Liver (tissue), 9 donors: Measurements from ENCODE around the gene INSC. TPM values are rescaled to one million over a fixed set of nuclear protein-coding genes. Genes with fewer than 3 reads are reported as not detected.

Source experiments
- DNase-seq: peaks from one replicate; pipeline ENCODE4 v3.0.0-alpha.2; 2017; ENCODE audit warnings: low spot score
- H3K27ac ChIP-seq, 2 donors: one replicate each; pipeline ENCODE4 v1.7.0; 2013; ENCODE audit warnings: inconsistent platforms in 2 of 2, low read length in 2 of 2, control low read depth in 1 of 2, low read depth in 1 of 2, mild to moderate bottlenecking in 1 of 2
- H3K27me3 ChIP-seq, 4 donors: one replicate each; pipeline versions ENCODE4 v1.6.1 to v1.7.0; 2013; ENCODE audit warnings: low read length in 3 of 4, inconsistent platforms in 1 of 4, mild to moderate bottlenecking in 1 of 4, moderate library complexity in 1 of 4; ENCODE audit not compliant: control insufficient read depth in 4 of 4, insufficient read depth in 4 of 4
- H3K36me3 ChIP-seq, 4 donors: one replicate each; pipeline versions ENCODE4 v1.6.1 to v1.7.0; 2013; ENCODE audit warnings: low read length in 3 of 4, mild to moderate bottlenecking in 3 of 4, low read depth in 1 of 4, moderate library complexity in 1 of 4; ENCODE audit not compliant: control insufficient read depth in 4 of 4, insufficient read depth in 3 of 4
- H3K4me1 ChIP-seq, 4 donors: one replicate each; pipeline versions ENCODE4 v1.6.1 to v1.7.0; 2013; ENCODE audit warnings: low read length in 3 of 4, mild to moderate bottlenecking in 3 of 4, moderate library complexity in 1 of 4; ENCODE audit not compliant: control insufficient read depth in 4 of 4, insufficient read depth in 4 of 4
- H3K4me3 ChIP-seq, 3 donors: one replicate each; pipeline versions ENCODE4 v1.6.1 to v1.7.0; 2013; ENCODE audit warnings: low read length in 3 of 3, control low read depth in 1 of 3, low read depth in 1 of 3, mild to moderate bottlenecking in 1 of 3
- H3K9ac ChIP-seq, 2 donors: one replicate each; pipeline ENCODE4 v1.7.0; 2013; ENCODE audit warnings: low read length in 2 of 2, mild to moderate bottlenecking in 2 of 2, moderate library complexity in 2 of 2, control low read depth in 1 of 2, low read depth in 1 of 2
- H3K9me3 ChIP-seq, 4 donors: one replicate each; pipeline versions ENCODE4 v1.6.1 to v1.7.0; 2013; ENCODE audit warnings: low read length in 3 of 4; ENCODE audit not compliant: control insufficient read depth in 4 of 4
- EGR1 ChIP-seq, 2 donors: IDR thresholded peaks; 2 replicates each; pipeline ENCODE4 v1.6.1; 2016 to 2018; ENCODE audit warnings: antibody characterized with exemption in 2 of 2, low read depth in 2 of 2
- FOXA2 ChIP-seq: IDR thresholded peaks from 2 replicates; pipeline ENCODE4 v1.6.1; 2016; ENCODE audit warnings: antibody characterized with exemption
- GABPA ChIP-seq, 2 donors: IDR thresholded peaks in 1 of 2; conservative IDR thresholded peaks in 1 of 2; 2 replicates each; pipeline ENCODE4 v1.6.1; 2016; ENCODE audit warnings: antibody characterized with exemption in 2 of 2, mild to moderate bottlenecking in 1 of 2, moderate library complexity in 1 of 2
- HNF4A ChIP-seq, 2 donors: conservative IDR thresholded peaks; 2 replicates each; pipeline ENCODE4 v1.6.1; 2016; ENCODE audit warnings: antibody characterized with exemption in 2 of 2, mild to moderate bottlenecking in 2 of 2
- JUND ChIP-seq, 2 donors: IDR thresholded peaks; 2 replicates each; pipeline ENCODE4 v1.6.1; 2016; ENCODE audit warnings: antibody characterized with exemption in 2 of 2
- NR2F2 ChIP-seq: IDR thresholded peaks from 2 replicates; pipeline ENCODE4 v1.6.1; 2016; ENCODE audit warnings: antibody characterized with exemption
- RAD21 ChIP-seq, 2 donors: IDR thresholded peaks; 2 replicates each; pipeline ENCODE4 v1.6.1; 2016; ENCODE audit warnings: antibody characterized with exemption in 2 of 2, mild to moderate bottlenecking in 2 of 2
- RXRA ChIP-seq, 2 donors: IDR thresholded peaks; 2 replicates each; pipeline ENCODE4 v1.6.1; 2017 to 2018; ENCODE audit warnings: antibody characterized with exemption in 2 of 2, mild to moderate bottlenecking in 1 of 2
- YY1 ChIP-seq: IDR thresholded peaks from 2 replicates; pipeline ENCODE4 v1.6.1; 2016; ENCODE audit warnings: antibody characterized with exemption, mild to moderate bottlenecking
- WGBS: extraction: QIAGEN DNeasy Blood & Tissue Kit; methylation state at CpG from one replicate; pipeline ENCODE4 v1.1.7; 2013; 5-methylcytosine and 5-hydroxymethylcytosine counted together
- polyA plus RNA-seq, 2 donors: library from polyadenylated mRNA; stranded (reverse) in 1 of 2; unstranded in 1 of 2; fragments of 200-250 nt in 1 of 2; fragments of >200 nt in 1 of 2; fragmentation: Nextera tagmentation in 1 of 2; extraction: Ambion mirVana in 1 of 2; gene quantifications; one replicate each; pipeline versions ENCODE4 v1.2.1 to v1.2.3, GENCODE V29; 2013 to 2015
- total RNA-seq, 2 donors: library from RNA; depleted of rRNA; stranded (reverse); fragments of >200 nt; gene quantifications; one replicate each; pipeline ENCODE4 v1.2.3, GENCODE V29; 2014
- TF ChIP-seq, protein P1 (sequence below): IDR thresholded peaks from 2 replicates; pipeline ENCODE4 v1.6.1; 2016; ENCODE audit warnings: antibody characterized with exemption, mild to moderate bottlenecking
- TF ChIP-seq, protein P2 (sequence below): IDR thresholded peaks from 2 replicates; pipeline ENCODE4 v1.6.1; 2016; ENCODE audit warnings: antibody characterized with exemption
- TF ChIP-seq, protein P3 (sequence below): fragments of 150-350 bp; IDR thresholded peaks from 2 replicates; pipeline ENCODE4 v1.5.1; 2017; ENCODE audit warnings: improper control_type of control experiment, low read depth, low read length; ENCODE audit not compliant: missing input control
- TF ChIP-seq, protein P4 (sequence below): IDR thresholded peaks from 2 replicates; pipeline ENCODE4 v1.6.1; 2016; ENCODE audit warnings: antibody characterized with exemption
- TF ChIP-seq, protein P5 (sequence below): IDR thresholded peaks from 2 replicates; pipeline ENCODE4 v1.6.1; 2016; ENCODE audit warnings: antibody characterized with exemption
- donor health status: healthy.
- donor health status: healthy.
- donor health status: healthy.
- donor health status: healthy.
- donor health status: healthy.

The INSC gene
- total and polyA plus RNA-seq, 4 donors: 0.02 to 0.25 (median 0.12) TPM

DNA sequence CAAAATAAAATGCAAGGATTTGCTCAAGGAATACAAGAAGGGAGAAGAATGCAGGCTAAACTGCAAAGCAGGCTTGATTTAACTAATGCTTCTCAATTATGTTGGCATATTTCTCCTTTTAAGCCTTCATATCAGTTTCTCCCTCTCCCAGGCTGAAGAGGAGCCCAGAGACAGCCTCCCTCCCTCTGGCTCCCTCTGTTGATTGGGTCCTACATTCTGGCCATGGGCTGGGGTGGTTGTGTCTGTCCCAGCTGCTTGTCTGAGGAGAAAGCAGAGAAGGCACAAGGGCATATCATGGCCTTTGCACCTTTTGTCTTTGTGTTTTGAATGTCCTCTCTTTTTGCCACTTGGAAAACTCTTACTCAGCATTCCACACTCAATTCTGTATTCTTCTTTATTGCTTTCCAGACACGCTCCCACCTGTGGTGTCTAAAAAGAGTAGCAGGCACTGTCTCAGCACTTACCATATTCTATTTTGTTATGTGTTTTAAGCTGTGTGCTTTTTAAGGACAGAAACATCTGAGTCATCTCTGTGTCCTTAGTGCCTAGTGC, 77.4 kb downstream of the INSC start:
- 90% methylated on average over 1 of the region's 1 CpG for WGBS
- DNase-seq: no peak
- Histone ChIP-seq H3K36me3 (no peaks in the 10 kb centered on the region), H3K9me3 (no peaks in the 10 kb centered on the region), H3K27me3 (no peaks in the 10 kb centered on the region), H3K4me3 (no peak overlapping the region), H3K9ac (no peak overlapping the region), H3K27ac (no peak overlapping the region), H3K4me1 (peaks cover 8 to 32% (median 20%) of the 10 kb centered on the region in 4 donors)
- TF ChIP-seq, protein P1, sequence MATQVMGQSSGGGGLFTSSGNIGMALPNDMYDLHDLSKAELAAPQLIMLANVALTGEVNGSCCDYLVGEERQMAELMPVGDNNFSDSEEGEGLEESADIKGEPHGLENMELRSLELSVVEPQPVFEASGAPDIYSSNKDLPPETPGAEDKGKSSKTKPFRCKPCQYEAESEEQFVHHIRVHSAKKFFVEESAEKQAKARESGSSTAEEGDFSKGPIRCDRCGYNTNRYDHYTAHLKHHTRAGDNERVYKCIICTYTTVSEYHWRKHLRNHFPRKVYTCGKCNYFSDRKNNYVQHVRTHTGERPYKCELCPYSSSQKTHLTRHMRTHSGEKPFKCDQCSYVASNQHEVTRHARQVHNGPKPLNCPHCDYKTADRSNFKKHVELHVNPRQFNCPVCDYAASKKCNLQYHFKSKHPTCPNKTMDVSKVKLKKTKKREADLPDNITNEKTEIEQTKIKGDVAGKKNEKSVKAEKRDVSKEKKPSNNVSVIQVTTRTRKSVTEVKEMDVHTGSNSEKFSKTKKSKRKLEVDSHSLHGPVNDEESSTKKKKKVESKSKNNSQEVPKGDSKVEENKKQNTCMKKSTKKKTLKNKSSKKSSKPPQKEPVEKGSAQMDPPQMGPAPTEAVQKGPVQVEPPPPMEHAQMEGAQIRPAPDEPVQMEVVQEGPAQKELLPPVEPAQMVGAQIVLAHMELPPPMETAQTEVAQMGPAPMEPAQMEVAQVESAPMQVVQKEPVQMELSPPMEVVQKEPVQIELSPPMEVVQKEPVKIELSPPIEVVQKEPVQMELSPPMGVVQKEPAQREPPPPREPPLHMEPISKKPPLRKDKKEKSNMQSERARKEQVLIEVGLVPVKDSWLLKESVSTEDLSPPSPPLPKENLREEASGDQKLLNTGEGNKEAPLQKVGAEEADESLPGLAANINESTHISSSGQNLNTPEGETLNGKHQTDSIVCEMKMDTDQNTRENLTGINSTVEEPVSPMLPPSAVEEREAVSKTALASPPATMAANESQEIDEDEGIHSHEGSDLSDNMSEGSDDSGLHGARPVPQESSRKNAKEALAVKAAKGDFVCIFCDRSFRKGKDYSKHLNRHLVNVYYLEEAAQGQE: no peak
- TF ChIP-seq YY1 (no peak), EGR1 (IDR thresholded peaks at IDR 0.05; ENCODE audit: low read depth in 2 of 2) (no peak), NR2F2 (no peak), RXRA (IDR thresholded peaks at IDR 0.05) (no peak)
- TF ChIP-seq, protein P2, sequence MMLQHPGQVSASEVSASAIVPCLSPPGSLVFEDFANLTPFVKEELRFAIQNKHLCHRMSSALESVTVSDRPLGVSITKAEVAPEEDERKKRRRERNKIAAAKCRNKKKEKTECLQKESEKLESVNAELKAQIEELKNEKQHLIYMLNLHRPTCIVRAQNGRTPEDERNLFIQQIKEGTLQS: no peak
- TF ChIP-seq, protein P3, sequence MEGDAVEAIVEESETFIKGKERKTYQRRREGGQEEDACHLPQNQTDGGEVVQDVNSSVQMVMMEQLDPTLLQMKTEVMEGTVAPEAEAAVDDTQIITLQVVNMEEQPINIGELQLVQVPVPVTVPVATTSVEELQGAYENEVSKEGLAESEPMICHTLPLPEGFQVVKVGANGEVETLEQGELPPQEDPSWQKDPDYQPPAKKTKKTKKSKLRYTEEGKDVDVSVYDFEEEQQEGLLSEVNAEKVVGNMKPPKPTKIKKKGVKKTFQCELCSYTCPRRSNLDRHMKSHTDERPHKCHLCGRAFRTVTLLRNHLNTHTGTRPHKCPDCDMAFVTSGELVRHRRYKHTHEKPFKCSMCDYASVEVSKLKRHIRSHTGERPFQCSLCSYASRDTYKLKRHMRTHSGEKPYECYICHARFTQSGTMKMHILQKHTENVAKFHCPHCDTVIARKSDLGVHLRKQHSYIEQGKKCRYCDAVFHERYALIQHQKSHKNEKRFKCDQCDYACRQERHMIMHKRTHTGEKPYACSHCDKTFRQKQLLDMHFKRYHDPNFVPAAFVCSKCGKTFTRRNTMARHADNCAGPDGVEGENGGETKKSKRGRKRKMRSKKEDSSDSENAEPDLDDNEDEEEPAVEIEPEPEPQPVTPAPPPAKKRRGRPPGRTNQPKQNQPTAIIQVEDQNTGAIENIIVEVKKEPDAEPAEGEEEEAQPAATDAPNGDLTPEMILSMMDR: no peak
- TF ChIP-seq, protein P4, sequence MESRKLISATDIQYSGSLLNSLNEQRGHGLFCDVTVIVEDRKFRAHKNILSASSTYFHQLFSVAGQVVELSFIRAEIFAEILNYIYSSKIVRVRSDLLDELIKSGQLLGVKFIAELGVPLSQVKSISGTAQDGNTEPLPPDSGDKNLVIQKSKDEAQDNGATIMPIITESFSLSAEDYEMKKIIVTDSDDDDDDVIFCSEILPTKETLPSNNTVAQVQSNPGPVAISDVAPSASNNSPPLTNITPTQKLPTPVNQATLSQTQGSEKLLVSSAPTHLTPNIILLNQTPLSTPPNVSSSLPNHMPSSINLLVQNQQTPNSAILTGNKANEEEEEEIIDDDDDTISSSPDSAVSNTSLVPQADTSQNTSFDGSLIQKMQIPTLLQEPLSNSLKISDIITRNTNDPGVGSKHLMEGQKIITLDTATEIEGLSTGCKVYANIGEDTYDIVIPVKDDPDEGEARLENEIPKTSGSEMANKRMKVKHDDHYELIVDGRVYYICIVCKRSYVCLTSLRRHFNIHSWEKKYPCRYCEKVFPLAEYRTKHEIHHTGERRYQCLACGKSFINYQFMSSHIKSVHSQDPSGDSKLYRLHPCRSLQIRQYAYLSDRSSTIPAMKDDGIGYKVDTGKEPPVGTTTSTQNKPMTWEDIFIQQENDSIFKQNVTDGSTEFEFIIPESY: no peak

DNA sequence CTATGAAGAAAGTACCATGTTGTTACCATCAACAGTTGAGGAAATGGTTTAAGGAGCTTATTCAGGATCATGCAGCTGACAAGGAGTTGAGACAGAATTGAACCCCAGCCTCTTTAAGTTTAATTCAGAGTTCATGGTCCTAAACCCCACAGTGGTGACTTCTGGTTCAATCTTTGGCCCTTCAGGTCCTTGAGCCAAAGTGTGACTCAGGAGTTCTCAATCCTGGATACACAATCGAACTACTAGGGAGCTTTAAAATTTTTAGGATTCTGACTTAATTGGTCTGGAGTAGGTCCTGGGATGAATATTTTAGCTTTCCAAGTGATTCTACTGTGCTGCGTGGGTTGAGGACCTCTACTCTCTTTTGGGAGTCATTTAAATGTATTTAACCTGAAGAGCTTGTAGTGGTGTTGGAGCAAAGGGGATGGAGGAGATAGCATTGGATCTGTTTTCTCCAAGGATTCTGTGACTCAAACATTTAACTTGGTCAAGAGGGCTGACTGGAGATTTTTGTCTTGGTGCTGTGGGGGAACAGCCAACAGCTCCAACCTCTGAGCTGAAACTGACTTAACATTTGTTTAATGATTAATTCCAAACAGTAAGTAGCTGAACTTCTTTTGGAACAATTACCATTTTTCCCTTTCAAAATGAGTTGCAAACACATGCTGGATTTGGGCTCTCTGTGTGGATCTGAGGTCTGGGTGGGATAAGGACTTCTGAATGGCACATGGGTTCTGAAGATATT, 80.1 kb downstream of the INSC start:
- peak overlapping the region; percentile 74 to 94 for H3K27ac ChIP-seq
- H3K36me3 ChIP-seq: no peaks in the 10 kb centered on the region
- peaks cover 11 to 54% (median 30%) of the 10 kb centered on the region in 4 donors for H3K4me1 ChIP-seq
- H3K9ac ChIP-seq: peak overlapping the region in 1 of 2 donors; percentile 25
- WGBS: 49% methylated on average over 2 of the region's 2 CpGs
- no peaks in the 10 kb centered on the region for H3K27me3 ChIP-seq
- H3K9me3 ChIP-seq: no peaks in the 10 kb centered on the region
- H3K4me3 ChIP-seq: peak overlapping the region in 2 of 3 donors; percentile 6 to 18
- no peak for DNase-seq
- no peak for TF ChIP-seq GABPA (IDR thresholded peaks at IDR 0.05 in 1 of 2, conservative IDR thresholded peaks at IDR 0.05 in 1 of 2)
- TF ChIP-seq, protein P4: peak; percentile 10
- TF ChIP-seq, protein P1: no peak
- no peak for TF ChIP-seq EGR1 (IDR thresholded peaks at IDR 0.05; ENCODE audit: low read depth in 2 of 2)
- TF ChIP-seq, protein P5, sequence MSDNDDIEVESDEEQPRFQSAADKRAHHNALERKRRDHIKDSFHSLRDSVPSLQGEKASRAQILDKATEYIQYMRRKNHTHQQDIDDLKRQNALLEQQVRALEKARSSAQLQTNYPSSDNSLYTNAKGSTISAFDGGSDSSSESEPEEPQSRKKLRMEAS: no peak
- TF ChIP-seq RXRA (IDR thresholded peaks at IDR 0.05): peak in 1 of 2 donors; percentile 12
- TF ChIP-seq JUND (IDR thresholded peaks at IDR 0.05): no peak
- TF ChIP-seq HNF4A (conservative IDR thresholded peaks at IDR 0.05): peak; percentile 59 to 66
- TF ChIP-seq RAD21 (IDR thresholded peaks at IDR 0.05): no peak
- no peak for TF ChIP-seq FOXA2
